NCI-H2227 treated with DMSO at 0.1 percent for 48 hours (cell line): Measurements from ENCODE around the gene ISY1.

Source experiments
- DNase-seq: peaks from one replicate; lab custom pipeline; 2025; lab: John Stamatoyannopoulos, UW

The ISY1 gene

GRCh38 chr3:129087138-129087702 lies 73.6 kb downstream of the ISY1 start:
- no peak for DNase-seq

- DNase-seq, result no peak
These were observed 75.0 kb downstream of the ISY1 start for GRCh38 chr3:129085818-129086217.

- DNase-seq, result no peak
These were observed 75.6 kb downstream of the ISY1 start for GRCh38 chr3:129085165-129085715.

GRCh38 chr3:129084501-129084900 lies 76.4 kb downstream of the ISY1 start:
- DNase-seq, result no peak

- DNase-seq, result no peak
These were observed 78.8 kb downstream of the ISY1 start for GRCh38 chr3:129082026-129082425.

GRCh38 chr3:129081503-129081902 lies 79.4 kb downstream of the ISY1 start:
- DNase-seq, result no peak

- no peak for DNase-seq
These were observed 82.4 kb downstream of the ISY1 start for GRCh38 chr3:129078510-129078909.
